Islet of Langerhans (tissue), 1 donor: ENCODE data around the gene RNU1-2.
"Not testable (repeated sequence)": the region's sequence is repeated elsewhere in the genome, so short reads cannot be mapped to it uniquely, and the experiment has no call there.

ENCODE experiments used
- FAIRE-seq: peaks from one replicate; lab custom pipeline; 2011; peaks lifted over from hg19 to GRCh38; lab: Jason Lieb, UNC

Gene RNU1-2

GRCh38 chr1:16895598-16896315 lies at the start of gene RNU1-2:
TSS of gene RNU1-2 (plus strand) at chr1:16895980.
- FAIRE-seq = not testable (repeated sequence)

GRCh38 chr1:16856201-16856600 lies 39.6 kb upstream of the RNU1-2 start:
- FAIRE-seq = not testable (repeated sequence)

GRCh38 chr1:16859167-16860041 lies 36.4 kb upstream of the RNU1-2 start:
- FAIRE-seq = not testable (repeated sequence)

GRCh38 chr1:16860048-16860447 lies 35.7 kb upstream of the RNU1-2 start:
- not testable (repeated sequence) for FAIRE-seq

GRCh38 chr1:16861832-16862245 lies 33.9 kb upstream of the RNU1-2 start:
- not testable (repeated sequence) for FAIRE-seq

- FAIRE-seq = not testable (repeated sequence)
Measured at GRCh38 chr1:16862415-16862814, 33.4 kb upstream of the RNU1-2 start.

- not testable (repeated sequence) for FAIRE-seq
Measured at GRCh38 chr1:16863024-16863423, 32.8 kb upstream of the RNU1-2 start.

GRCh38 chr1:16866926-16867707 lies 28.7 kb upstream of the RNU1-2 start:
- not testable (repeated sequence) for FAIRE-seq

- FAIRE-seq = not testable (repeated sequence)
Measured at GRCh38 chr1:16868787-16869186, 27.0 kb upstream of the RNU1-2 start.

GRCh38 chr1:16869996-16870395 lies 25.8 kb upstream of the RNU1-2 start:
- FAIRE-seq = not testable (repeated sequence)

- FAIRE-seq = not testable (repeated sequence)
Measured at GRCh38 chr1:16871171-16871570, 24.6 kb upstream of the RNU1-2 start.

GRCh38 chr1:16872152-16873075 lies 23.4 kb upstream of the RNU1-2 start:
- not testable (repeated sequence) for FAIRE-seq

GRCh38 chr1:16873076-16873879 lies 22.5 kb upstream of the RNU1-2 start:
- FAIRE-seq = not testable (repeated sequence)

- not testable (repeated sequence) for FAIRE-seq
Measured at GRCh38 chr1:16874968-16875765, 20.6 kb upstream of the RNU1-2 start.

- FAIRE-seq = not testable (repeated sequence)
Measured at GRCh38 chr1:16881742-16882141, 14.0 kb upstream of the RNU1-2 start.

GRCh38 chr1:16882986-16883385 lies 12.8 kb upstream of the RNU1-2 start:
- no peak for FAIRE-seq

- FAIRE-seq = not testable (repeated sequence)
Measured at GRCh38 chr1:16884487-16884886, 11.3 kb upstream of the RNU1-2 start.

- FAIRE-seq = no peak
Measured at GRCh38 chr1:16886860-16887605, 8.7 kb upstream of the RNU1-2 start.
